Retinal pigment epithelial cell (primary cell): ENCODE measurements around the gene SSR3.
"Not testable (repeated sequence)": the region's sequence is repeated elsewhere in the genome, so short reads cannot be mapped to it uniquely, and the experiment has no call there.

ENCODE experiments used
- DNase-seq: peaks from one replicate; pipeline ENCODE4 v3.0.0-alpha.2; 2010; ENCODE audit warnings: low read depth
- H3K4me3 ChIP-seq: 2 replicates; pipeline ENCODE4 v1.5.1; 2011; ENCODE audit warnings: mild to moderate bottlenecking, low read length, control low read depth, moderate library complexity
- CTCF ChIP-seq: conservative IDR thresholded peaks from 2 replicates; pipeline ENCODE4 v1.5.1; 2011; ENCODE audit warnings: low read depth, low read length, control low read depth, inconsistent platforms

SSR3 gene

GRCh38 chr3:156576051-156576450 is 21.1 kb upstream of the SSR3 start:
- H3K4me3 ChIP-seq, result no peak overlapping the region
- no peak for TF ChIP-seq CTCF
- no peak for DNase-seq

DNA sequence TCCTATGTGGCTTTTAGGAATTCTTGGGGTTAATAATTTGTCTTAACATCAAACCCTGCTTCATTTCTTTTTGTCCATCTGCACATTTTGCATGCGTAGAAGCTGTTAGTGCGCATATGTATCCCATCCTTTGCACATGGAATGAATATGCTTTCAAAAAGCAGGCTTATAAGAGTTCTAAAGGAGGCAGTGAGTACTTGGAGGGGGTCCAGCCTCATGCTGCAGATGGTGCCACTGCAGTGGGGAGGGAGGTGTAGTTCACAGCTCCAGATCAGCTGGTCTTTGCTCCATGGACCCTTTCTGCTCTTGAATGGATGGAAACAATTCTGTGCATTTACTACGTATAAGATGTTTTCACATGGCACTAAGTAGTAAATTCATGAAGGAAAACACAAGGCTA is 20.7 kb upstream of the SSR3 start:
- TF ChIP-seq CTCF, result no peak
- no peak for DNase-seq
- no peak overlapping the region for H3K4me3 ChIP-seq

GRCh38 chr3:156569881-156570280 is 15.0 kb upstream of the SSR3 start:
- not testable (repeated sequence) for DNase-seq, H3K4me3 ChIP-seq

DNA sequence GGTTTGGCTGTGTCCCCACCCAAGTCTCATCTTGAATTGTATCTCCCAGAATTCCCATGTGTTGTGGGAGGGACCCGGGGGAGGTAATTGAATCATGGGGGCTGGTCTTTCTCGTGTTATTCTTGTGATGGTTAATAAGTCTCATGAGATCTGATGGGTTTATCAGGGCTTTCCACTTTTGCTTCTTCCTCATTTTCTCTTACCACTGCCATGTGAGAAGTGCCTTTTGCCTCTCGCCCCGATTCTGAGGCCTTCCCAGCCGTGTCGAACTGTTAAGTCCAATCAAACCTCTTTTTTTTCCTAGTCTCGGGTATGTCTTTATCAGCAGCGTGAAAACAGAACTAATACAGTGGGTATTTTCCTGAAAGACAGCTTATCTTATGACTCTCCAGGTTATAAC is 14.1 kb upstream of the SSR3 start:
- H3K4me3 ChIP-seq, DNase-seq: not testable (repeated sequence)

- no peak for TF ChIP-seq CTCF
- no peak overlapping the region for H3K4me3 ChIP-seq
- no peak for DNase-seq
Measured at GRCh38 chr3:156563900-156564682, 9.2 kb upstream of the SSR3 start.

DNA sequence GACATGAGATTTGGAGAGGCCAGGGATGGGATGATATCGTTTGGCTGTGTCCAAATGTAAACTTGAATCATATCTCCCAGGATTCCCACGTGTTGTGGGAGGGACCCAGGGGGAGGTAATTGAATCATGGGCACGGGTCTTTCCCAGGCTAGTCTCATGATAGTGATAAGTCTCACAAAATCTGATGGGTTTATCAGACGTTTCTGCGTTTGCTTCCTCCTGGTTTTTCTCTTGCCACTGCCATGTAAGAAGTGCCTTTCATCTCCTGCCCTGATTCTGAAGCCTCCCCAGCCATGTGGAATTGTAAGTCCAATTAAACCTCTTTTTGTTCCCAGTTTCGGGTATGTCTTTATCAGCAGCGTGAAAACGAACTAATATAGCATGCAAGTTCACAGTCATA is 7.6 kb upstream of the SSR3 start:
- not testable (repeated sequence) for DNase-seq, H3K4me3 ChIP-seq

- no peak for DNase-seq
- TF ChIP-seq CTCF, result no peak
- H3K4me3 ChIP-seq, result no peak overlapping the region
Measured at GRCh38 chr3:156561533-156561932, 6.6 kb upstream of the SSR3 start.

DNA sequence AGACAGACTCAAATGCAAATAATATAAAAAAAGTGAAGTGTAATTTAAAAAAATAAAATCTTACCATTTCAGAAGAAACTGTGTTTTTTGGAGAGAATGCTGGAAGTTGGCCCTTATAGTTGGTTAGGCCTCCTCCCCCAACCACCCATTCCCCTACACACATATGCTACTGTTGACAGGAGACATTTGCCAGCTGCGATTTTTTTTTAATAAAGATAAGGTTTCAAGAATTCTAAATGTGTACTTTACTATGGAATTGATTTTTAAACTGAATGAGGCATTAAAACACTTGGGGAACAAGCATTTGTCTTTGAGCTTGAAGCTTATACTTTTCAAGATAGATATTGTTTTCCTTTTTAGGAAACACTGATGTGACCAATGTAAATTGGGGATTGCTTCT is 4.4 kb upstream of the SSR3 start:
- DNase-seq, result no peak
- no peak overlapping the region for H3K4me3 ChIP-seq
- TF ChIP-seq CTCF, result no peak

DNA sequence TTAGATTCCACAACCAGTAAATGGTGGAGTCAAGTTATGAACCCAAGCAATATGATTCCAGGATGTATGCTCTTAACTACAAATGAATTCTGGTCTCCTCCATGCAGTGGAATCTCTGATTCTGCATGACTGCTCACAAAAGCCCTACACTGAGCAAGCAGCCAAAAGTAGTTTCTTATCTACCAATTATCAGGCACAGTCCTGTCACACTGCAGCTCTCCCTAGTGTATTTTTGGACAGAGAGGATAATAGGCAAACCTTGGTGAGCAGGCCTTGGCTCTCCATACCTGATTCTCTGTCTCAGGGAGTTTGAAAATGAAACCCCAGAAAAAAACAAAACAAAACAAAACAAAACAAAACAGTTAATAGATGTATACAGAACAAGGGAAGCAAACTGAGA is 3.5 kb upstream of the SSR3 start:
- DNase-seq, result no peak
- no peak for TF ChIP-seq CTCF
- H3K4me3 ChIP-seq, result no peak overlapping the region
